ENCODE results near the gene GPRIN3. TPM values are rescaled to one million over a fixed set of nuclear protein-coding genes. Genes with fewer than 3 reads are reported as not detected.

Gene GPRIN3
- total RNA-seq, 1 donor from 2014 or later, result 2.6 TPM

DNA sequence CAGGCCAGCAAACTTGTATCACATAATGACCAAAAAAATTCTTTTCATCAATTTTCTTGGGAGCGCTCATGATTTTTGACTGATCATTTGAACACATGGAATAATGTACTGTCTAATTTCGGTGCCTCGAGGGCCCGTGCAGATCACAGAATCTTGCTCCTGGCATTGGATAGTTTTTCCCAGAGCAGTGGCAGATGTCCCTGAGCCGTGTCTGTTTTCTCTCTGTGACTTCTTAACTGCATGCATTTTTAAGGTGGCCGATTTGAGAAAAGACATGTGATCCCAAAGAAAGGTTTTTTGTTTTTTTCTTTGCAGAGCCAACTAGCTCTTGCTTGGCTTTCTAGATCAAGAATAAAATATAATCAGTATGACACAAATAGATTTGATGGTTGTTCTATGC lies 19.7 kb downstream of the GPRIN3 start:
- H4K20me1 ChIP-seq (ENCODE audit: insufficient read depth, low read length), result no peaks in the 10 kb centered on the region
- H2AFZ ChIP-seq (ENCODE audit: low read depth, low read length), result no peak overlapping the region
- no peak for TF ChIP-seq EZH2 (IDR thresholded peaks at IDR 0.05; ENCODE audit: insufficient read depth, low read length)
- TF ChIP-seq, protein P1, sequence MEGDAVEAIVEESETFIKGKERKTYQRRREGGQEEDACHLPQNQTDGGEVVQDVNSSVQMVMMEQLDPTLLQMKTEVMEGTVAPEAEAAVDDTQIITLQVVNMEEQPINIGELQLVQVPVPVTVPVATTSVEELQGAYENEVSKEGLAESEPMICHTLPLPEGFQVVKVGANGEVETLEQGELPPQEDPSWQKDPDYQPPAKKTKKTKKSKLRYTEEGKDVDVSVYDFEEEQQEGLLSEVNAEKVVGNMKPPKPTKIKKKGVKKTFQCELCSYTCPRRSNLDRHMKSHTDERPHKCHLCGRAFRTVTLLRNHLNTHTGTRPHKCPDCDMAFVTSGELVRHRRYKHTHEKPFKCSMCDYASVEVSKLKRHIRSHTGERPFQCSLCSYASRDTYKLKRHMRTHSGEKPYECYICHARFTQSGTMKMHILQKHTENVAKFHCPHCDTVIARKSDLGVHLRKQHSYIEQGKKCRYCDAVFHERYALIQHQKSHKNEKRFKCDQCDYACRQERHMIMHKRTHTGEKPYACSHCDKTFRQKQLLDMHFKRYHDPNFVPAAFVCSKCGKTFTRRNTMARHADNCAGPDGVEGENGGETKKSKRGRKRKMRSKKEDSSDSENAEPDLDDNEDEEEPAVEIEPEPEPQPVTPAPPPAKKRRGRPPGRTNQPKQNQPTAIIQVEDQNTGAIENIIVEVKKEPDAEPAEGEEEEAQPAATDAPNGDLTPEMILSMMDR (IDR thresholded peaks at IDR 0.05; ENCODE audit: insufficient read depth, low read depth, low read length), result no peak
- peaks cover 18% of the 10 kb centered on the region for H3K4me1 Mint-ChIP-seq (ENCODE audit: low read depth, unreplicated experiment)
- H3K9me3 Mint-ChIP-seq (ENCODE audit: unreplicated experiment), result peaks cover 4% of the 10 kb centered on the region
- H3K27ac ChIP-seq (ENCODE audit: low read depth, low read length), result no peak overlapping the region
- H3K4me3 ChIP-seq (ENCODE audit: insufficient read depth, low read depth, low read length), result no peak overlapping the region
- no peaks in the 10 kb centered on the region for H3K27me3 Mint-ChIP-seq (ENCODE audit: low read depth, unreplicated experiment)
- no peaks in the 10 kb centered on the region for H3K4me1 ChIP-seq (ENCODE audit: insufficient read depth, low read length)
- H3K79me2 ChIP-seq (ENCODE audit: insufficient read depth, low read length), result no peaks in the 10 kb centered on the region
- no peaks in the 10 kb centered on the region for H3K36me3 ChIP-seq (ENCODE audit: insufficient read depth, low read length)
- FAIRE-seq (no peak), DNase-seq (ENCODE audit: low read depth) (no peak)
- no peaks in the 10 kb centered on the region for H3K9me3 ChIP-seq (ENCODE audit: insufficient read depth, low read depth, low read length)
- H3K4me2 ChIP-seq (ENCODE audit: low read length), result no peak overlapping the region
- no peaks in the 10 kb centered on the region for H3K27me3 ChIP-seq (ENCODE audit: insufficient read depth, low read length)
- H3K27ac Mint-ChIP-seq (ENCODE audit: unreplicated experiment), result no peak overlapping the region
- no peak overlapping the region for H3K9ac ChIP-seq (ENCODE audit: low read length)
- H3K36me3 Mint-ChIP-seq (ENCODE audit: low read depth, unreplicated experiment), result no peaks in the 10 kb centered on the region
- no peak overlapping the region for H3K4me3 Mint-ChIP-seq (ENCODE audit: unreplicated experiment)

GRCh38 chr4:89285745-89286144 lies 21.9 kb downstream of the GPRIN3 start:
- no peaks in the 10 kb centered on the region for H3K36me3 Mint-ChIP-seq (ENCODE audit: low read depth, unreplicated experiment)
- Histone ChIP-seq H3K9me3 (ENCODE audit: insufficient read depth, low read depth, low read length) (no peaks in the 10 kb centered on the region), H3K27ac (ENCODE audit: low read depth, low read length) (no peak overlapping the region), H3K9ac (ENCODE audit: low read length) (no peak overlapping the region), H3K4me1 (ENCODE audit: insufficient read depth, low read length) (no peaks in the 10 kb centered on the region), H4K20me1 (ENCODE audit: insufficient read depth, low read length) (no peaks in the 10 kb centered on the region), H3K4me2 (ENCODE audit: low read length) (no peak overlapping the region), H3K79me2 (ENCODE audit: insufficient read depth, low read length) (no peaks in the 10 kb centered on the region), H3K36me3 (ENCODE audit: insufficient read depth, low read length) (no peaks in the 10 kb centered on the region), H2AFZ (ENCODE audit: low read depth, low read length) (no peak overlapping the region), H3K27me3 (ENCODE audit: insufficient read depth, low read length) (no peaks in the 10 kb centered on the region), H3K4me3 (ENCODE audit: insufficient read depth, low read depth, low read length) (no peak overlapping the region)
- DNase-seq (ENCODE audit: low read depth) (no peak), FAIRE-seq (no peak)
- H3K27ac Mint-ChIP-seq (ENCODE audit: unreplicated experiment), result no peak overlapping the region
- peaks cover 22% of the 10 kb centered on the region for H3K4me1 Mint-ChIP-seq (ENCODE audit: low read depth, unreplicated experiment)
- no peaks in the 10 kb centered on the region for H3K9me3 Mint-ChIP-seq (ENCODE audit: unreplicated experiment)
- TF ChIP-seq, protein P1 (IDR thresholded peaks at IDR 0.05; ENCODE audit: insufficient read depth, low read depth, low read length), result no peak
- TF ChIP-seq EZH2 (IDR thresholded peaks at IDR 0.05; ENCODE audit: insufficient read depth, low read length), result no peak
- no peak overlapping the region for H3K4me3 Mint-ChIP-seq (ENCODE audit: unreplicated experiment)
- H3K27me3 Mint-ChIP-seq (ENCODE audit: low read depth, unreplicated experiment), result no peaks in the 10 kb centered on the region

DNA sequence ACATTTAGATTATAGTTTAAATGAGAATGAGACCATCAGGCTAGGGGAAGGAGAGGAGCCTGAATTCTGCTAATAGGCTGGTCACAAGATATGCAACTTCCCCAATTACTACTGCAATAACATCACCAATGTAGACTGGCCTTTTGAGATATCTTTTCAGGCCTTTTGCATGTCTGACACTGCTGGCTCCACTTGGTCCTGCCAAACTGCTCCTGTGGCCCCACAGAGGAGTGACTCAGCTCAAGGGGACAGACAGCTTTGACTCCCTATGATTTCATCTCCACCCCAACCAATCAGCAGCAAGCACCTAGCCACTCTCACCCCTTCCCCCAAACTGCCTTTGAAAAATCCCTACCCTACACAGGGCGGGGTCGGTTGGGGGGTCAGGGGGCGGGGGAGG lies 22.8 kb downstream of the GPRIN3 start:
- Mint-ChIP-seq H3K9me3 (ENCODE audit: unreplicated experiment) (no peaks in the 10 kb centered on the region), H3K27me3 (ENCODE audit: low read depth, unreplicated experiment) (no peaks in the 10 kb centered on the region), H3K4me1 (ENCODE audit: low read depth, unreplicated experiment) (peaks cover 22% of the 10 kb centered on the region), H3K36me3 (ENCODE audit: low read depth, unreplicated experiment) (no peaks in the 10 kb centered on the region), H3K4me3 (ENCODE audit: unreplicated experiment) (no peak overlapping the region), H3K27ac (ENCODE audit: unreplicated experiment) (no peak overlapping the region)
- Histone ChIP-seq H3K27me3 (ENCODE audit: insufficient read depth, low read length) (no peaks in the 10 kb centered on the region), H4K20me1 (ENCODE audit: insufficient read depth, low read length) (no peaks in the 10 kb centered on the region), H3K36me3 (ENCODE audit: insufficient read depth, low read length) (no peaks in the 10 kb centered on the region), H3K4me2 (ENCODE audit: low read length) (no peak overlapping the region), H3K9ac (ENCODE audit: low read length) (no peak overlapping the region), H3K4me3 (ENCODE audit: insufficient read depth, low read depth, low read length) (no peak overlapping the region), H3K27ac (ENCODE audit: low read depth, low read length) (no peak overlapping the region), H3K79me2 (ENCODE audit: insufficient read depth, low read length) (no peaks in the 10 kb centered on the region), H3K9me3 (ENCODE audit: insufficient read depth, low read depth, low read length) (no peaks in the 10 kb centered on the region), H2AFZ (ENCODE audit: low read depth, low read length) (no peak overlapping the region), H3K4me1 (ENCODE audit: insufficient read depth, low read length) (no peaks in the 10 kb centered on the region)
- TF ChIP-seq EZH2 (IDR thresholded peaks at IDR 0.05; ENCODE audit: insufficient read depth, low read length), result no peak
- TF ChIP-seq, protein P1 (IDR thresholded peaks at IDR 0.05; ENCODE audit: insufficient read depth, low read depth, low read length), result no peak
- no peak for FAIRE-seq
- DNase-seq (ENCODE audit: low read depth), result no peak

Measured in astrocyte (in vitro differentiated cells and primary cell).